DND-41 (cell line): ENCODE measurements around the gene TCP1.
"Not testable (repeated sequence)": the region's sequence is repeated elsewhere in the genome, so short reads cannot be mapped to it uniquely, and the experiment has no call there.

Source experiments
- ATAC-seq: fragments of 200-7000 bp; cut with Tn5 transposase; 3 replicates; pipeline ENCODE4 v1.9.1; 2021; ENCODE audit warnings: low read depth; ENCODE audit not compliant: insufficient read depth
- DNase-seq: peaks from one replicate; pipeline ENCODE4 v3.0.0-alpha.2; 2020
- H2AFZ ChIP-seq: 2 replicates; pipeline ENCODE4 v1.6.0; 2012; ENCODE audit warnings: low read depth, low read length
- H3K27ac ChIP-seq: 2 replicates; pipeline ENCODE4 v1.5.1; 2012; ENCODE audit warnings: low read length, inconsistent platforms
- H3K27me3 ChIP-seq: fragments of 200-600 bp; sonication (generic); 2 replicates; pipeline ENCODE4 v1.6.0; 2012; ENCODE audit warnings: low read length, mild to moderate bottlenecking, inconsistent platforms; ENCODE audit not compliant: insufficient read depth, poor library complexity
- H3K36me3 ChIP-seq: 2 replicates; pipeline ENCODE4 v1.5.1; 2012; ENCODE audit warnings: low read length, inconsistent platforms; ENCODE audit not compliant: insufficient read depth
- H3K4me1 ChIP-seq: 2 replicates; pipeline ENCODE4 v1.5.1; 2012; ENCODE audit warnings: mild to moderate bottlenecking, low read length; ENCODE audit not compliant: insufficient read depth
- H3K4me2 ChIP-seq: 2 replicates; pipeline ENCODE4 v1.6.0; 2012; ENCODE audit warnings: mild to moderate bottlenecking, moderate library complexity, low read length, inconsistent platforms; ENCODE audit not compliant: insufficient read depth
- H3K4me3 ChIP-seq, 2 experiments: fragments of 200-600 bp in 1 of 2; shearing (Covaris generic) in 1 of 2; 2 replicates each; pipeline ENCODE4 v1.5.1; 2012 to 2016; ENCODE audit warnings: inconsistent platforms in 2 of 2, low read length in 2 of 2, mild to moderate bottlenecking in 2 of 2, low read depth in 1 of 2, moderate library complexity in 1 of 2
- H3K79me2 ChIP-seq: 2 replicates; pipeline ENCODE4 v1.6.0; 2012; ENCODE audit warnings: low read length, inconsistent platforms; ENCODE audit not compliant: insufficient read depth
- H3K9ac ChIP-seq: 2 replicates; pipeline ENCODE4 v1.6.0; 2012; ENCODE audit warnings: low read depth, mild to moderate bottlenecking, inconsistent platforms, low read length, moderate library complexity
- H3K9me3 ChIP-seq: 2 replicates; pipeline ENCODE4 v1.5.1; 2012; ENCODE audit warnings: low read length, moderate library complexity, mild to moderate bottlenecking, inconsistent platforms; ENCODE audit not compliant: insufficient read depth, severe bottlenecking
- H4K20me1 ChIP-seq: 2 replicates; pipeline ENCODE4 v1.6.0; 2012; ENCODE audit warnings: low read length; ENCODE audit not compliant: insufficient read depth
- EZH2 ChIP-seq: IDR thresholded peaks from 3 replicates; pipeline ENCODE4 v1.6.1; 2012; ENCODE audit warnings: borderline replicate concordance, low read depth, mild to moderate bottlenecking, moderate library complexity, low read length, inconsistent platforms; ENCODE audit not compliant: severe bottlenecking
- TF ChIP-seq, protein P1 (sequence below): IDR thresholded peaks from 2 replicates; pipeline ENCODE4 v1.5.1; 2012; ENCODE audit warnings: borderline replicate concordance, low read length, moderate library complexity, mild to moderate bottlenecking; ENCODE audit not compliant: poor library complexity, severe bottlenecking; ENCODE audit errors: extremely low read depth

The TCP1 gene

DNA sequence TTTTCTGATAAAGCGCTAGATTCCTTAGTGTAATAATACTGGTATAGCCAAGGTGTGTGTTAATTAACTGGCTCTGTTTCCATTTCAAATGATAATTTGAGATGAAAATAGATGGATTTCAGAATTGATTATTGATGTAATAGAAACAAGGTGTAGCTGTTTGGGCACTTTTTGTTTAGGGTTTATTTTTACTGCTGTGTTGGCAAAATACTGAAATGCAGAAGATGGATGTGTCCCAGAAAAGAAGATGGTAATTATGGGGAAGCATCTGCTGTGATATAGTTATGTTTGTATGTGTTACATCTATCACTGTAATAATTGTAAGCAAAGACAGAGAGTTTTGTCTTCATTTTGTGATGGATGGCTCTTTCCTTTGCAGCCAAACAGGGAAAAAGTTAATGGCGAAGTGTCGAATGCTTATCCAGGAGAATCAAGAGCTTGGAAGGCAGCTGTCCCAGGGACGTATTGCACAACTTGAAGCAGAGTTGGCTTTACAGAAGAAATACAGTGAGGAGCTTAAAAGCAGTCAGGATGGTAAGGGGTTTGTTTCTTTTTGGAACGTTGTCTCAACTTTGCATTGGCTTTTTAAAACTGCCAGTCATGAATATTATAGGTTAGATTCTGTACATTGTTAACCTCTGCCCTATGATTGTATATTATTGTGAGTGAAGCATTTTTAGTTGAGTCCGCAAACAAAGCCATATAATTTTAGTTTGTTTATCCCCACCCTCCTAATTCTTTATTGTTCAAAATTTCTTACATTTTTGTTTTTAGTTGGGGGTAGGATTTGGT, 36.1 kb downstream of the TCP1 start:
- no peak for TF ChIP-seq EZH2
- TF ChIP-seq, protein P1, sequence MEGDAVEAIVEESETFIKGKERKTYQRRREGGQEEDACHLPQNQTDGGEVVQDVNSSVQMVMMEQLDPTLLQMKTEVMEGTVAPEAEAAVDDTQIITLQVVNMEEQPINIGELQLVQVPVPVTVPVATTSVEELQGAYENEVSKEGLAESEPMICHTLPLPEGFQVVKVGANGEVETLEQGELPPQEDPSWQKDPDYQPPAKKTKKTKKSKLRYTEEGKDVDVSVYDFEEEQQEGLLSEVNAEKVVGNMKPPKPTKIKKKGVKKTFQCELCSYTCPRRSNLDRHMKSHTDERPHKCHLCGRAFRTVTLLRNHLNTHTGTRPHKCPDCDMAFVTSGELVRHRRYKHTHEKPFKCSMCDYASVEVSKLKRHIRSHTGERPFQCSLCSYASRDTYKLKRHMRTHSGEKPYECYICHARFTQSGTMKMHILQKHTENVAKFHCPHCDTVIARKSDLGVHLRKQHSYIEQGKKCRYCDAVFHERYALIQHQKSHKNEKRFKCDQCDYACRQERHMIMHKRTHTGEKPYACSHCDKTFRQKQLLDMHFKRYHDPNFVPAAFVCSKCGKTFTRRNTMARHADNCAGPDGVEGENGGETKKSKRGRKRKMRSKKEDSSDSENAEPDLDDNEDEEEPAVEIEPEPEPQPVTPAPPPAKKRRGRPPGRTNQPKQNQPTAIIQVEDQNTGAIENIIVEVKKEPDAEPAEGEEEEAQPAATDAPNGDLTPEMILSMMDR, result no peak
- no peaks in the 10 kb centered on the region; the same call in 1 of the 2 replicates for H4K20me1 ChIP-seq
- H3K9ac ChIP-seq, result no peak overlapping the region
- peaks cover 44% of the 10 kb centered on the region; the same call in 1 of the 2 replicates for H3K79me2 ChIP-seq
- peaks cover 98% of the 10 kb centered on the region for H3K36me3 ChIP-seq
- no peak overlapping the region for H3K27ac ChIP-seq
- no peaks in the 10 kb centered on the region for H3K4me1 ChIP-seq
- H3K4me3 ChIP-seq, result no peak overlapping the region
- no peak overlapping the region for H3K4me2 ChIP-seq
- H2AFZ ChIP-seq, result no peak overlapping the region
- no peak for ATAC-seq
- H3K27me3 ChIP-seq, result no peaks in the 10 kb centered on the region
- no peak for DNase-seq
- no peaks in the 10 kb centered on the region for H3K9me3 ChIP-seq

DNA sequence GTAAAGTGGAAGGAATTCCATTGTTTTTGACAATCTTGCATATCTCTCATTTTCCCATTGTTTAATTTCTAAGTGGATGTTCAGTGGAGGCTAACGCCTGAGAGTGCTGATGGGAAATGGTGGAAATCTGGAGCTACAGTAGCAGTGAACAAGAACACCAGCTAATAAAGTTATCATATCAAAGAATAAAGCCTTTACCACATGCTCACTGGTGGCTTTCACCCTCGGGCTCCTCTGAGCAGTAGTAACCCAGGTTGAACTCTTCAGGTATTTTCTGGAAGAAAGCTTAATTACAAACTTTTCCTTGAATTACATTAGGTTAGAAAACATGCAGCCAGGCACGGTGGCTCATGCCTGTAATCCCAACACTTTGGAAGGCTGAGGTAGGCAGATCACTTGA, 38.0 kb downstream of the TCP1 start:
- no peaks in the 10 kb centered on the region for H3K27me3 ChIP-seq
- TF ChIP-seq, protein P1, result no peak
- TF ChIP-seq EZH2, result no peak
- no peak overlapping the region for H3K4me2 ChIP-seq
- DNase-seq (no peak), ATAC-seq (no peak)
- H3K36me3 ChIP-seq, result peaks cover 98% of the 10 kb centered on the region
- H3K27ac ChIP-seq, result no peak overlapping the region
- H3K9ac ChIP-seq, result no peak overlapping the region
- H2AFZ ChIP-seq, result no peak overlapping the region
- H3K79me2 ChIP-seq, result peaks cover 57% of the 10 kb centered on the region; the same call in 1 of the 2 replicates
- H3K4me3 ChIP-seq, result no peak overlapping the region
- no peaks in the 10 kb centered on the region for H3K4me1 ChIP-seq
- no peaks in the 10 kb centered on the region; the same call in 1 of the 2 replicates for H4K20me1 ChIP-seq
- H3K9me3 ChIP-seq, result no peaks in the 10 kb centered on the region

DNA sequence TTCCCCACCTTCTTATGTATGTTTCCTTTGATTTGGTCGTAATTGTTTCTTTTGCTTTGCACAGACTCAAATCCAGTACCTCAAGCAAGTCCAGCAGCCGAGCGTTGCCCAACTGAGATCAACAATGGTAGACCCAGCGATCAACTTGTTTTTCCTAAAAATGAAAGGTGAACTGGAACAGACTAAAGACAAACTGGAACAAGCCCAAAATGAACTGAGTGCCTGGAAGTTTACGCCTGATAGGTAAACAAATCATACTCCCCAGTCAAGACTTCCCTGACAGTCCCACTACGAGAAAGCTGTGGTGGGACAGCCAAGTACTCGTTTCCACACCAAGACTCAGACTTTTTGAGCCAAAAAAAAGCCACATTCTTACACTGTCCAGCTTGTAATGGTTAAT, 41.3 kb downstream of the TCP1 start:
- peaks cover 100% of the 10 kb centered on the region for H3K36me3 ChIP-seq
- not testable (repeated sequence) for H2AFZ ChIP-seq, H3K27me3 ChIP-seq, ATAC-seq, H4K20me1 ChIP-seq, H3K4me1 ChIP-seq, DNase-seq, H3K9me3 ChIP-seq, H3K4me2 ChIP-seq, H3K4me3 ChIP-seq, H3K9ac ChIP-seq, H3K27ac ChIP-seq
- peaks cover 71% of the 10 kb centered on the region for H3K79me2 ChIP-seq

DNA sequence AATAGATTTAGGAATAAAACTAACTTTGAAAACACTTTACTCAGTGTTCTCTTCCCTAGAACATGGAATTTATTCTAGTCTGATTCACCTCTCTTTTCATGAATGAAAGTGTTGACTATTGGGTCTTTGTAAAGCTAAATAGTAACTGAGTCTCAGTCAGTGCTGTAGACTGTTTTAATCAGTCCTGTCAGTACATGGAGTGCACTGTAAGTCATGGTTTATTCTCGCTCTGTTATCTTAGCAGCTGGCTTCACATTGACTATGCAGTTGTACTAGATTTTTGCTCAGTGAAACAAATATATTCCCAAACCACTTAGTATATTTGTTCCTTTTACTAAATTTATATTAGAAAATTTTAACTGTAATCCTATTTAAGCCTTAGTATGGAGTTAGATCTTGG, 42.6 kb downstream of the TCP1 start:
- Histone ChIP-seq H3K9me3 (no peaks in the 10 kb centered on the region), H3K4me1 (no peaks in the 10 kb centered on the region), H3K9ac (no peak overlapping the region), H3K27me3 (no peaks in the 10 kb centered on the region), H3K36me3 (peaks cover 100% of the 10 kb centered on the region), H4K20me1 (peaks cover 8% of the 10 kb centered on the region; the same call in 1 of the 2 replicates), H2AFZ (no peak overlapping the region), H3K4me2 (no peak overlapping the region), H3K27ac (no peak overlapping the region), H3K79me2 (peaks cover 77% of the 10 kb centered on the region), H3K4me3 (no peak overlapping the region)
- no peak for ATAC-seq
- no peak for TF ChIP-seq EZH2
- TF ChIP-seq, protein P1, result no peak
- no peak for DNase-seq
